ENCODE results near the gene JARID2. TPM values are rescaled to one million over a fixed set of nuclear protein-coding genes. Genes with fewer than 3 reads are reported as not detected.

The JARID2 gene
- total RNA-seq, 2 experiments from 2014 or later, result 27.5 to 27.6 TPM

DNA sequence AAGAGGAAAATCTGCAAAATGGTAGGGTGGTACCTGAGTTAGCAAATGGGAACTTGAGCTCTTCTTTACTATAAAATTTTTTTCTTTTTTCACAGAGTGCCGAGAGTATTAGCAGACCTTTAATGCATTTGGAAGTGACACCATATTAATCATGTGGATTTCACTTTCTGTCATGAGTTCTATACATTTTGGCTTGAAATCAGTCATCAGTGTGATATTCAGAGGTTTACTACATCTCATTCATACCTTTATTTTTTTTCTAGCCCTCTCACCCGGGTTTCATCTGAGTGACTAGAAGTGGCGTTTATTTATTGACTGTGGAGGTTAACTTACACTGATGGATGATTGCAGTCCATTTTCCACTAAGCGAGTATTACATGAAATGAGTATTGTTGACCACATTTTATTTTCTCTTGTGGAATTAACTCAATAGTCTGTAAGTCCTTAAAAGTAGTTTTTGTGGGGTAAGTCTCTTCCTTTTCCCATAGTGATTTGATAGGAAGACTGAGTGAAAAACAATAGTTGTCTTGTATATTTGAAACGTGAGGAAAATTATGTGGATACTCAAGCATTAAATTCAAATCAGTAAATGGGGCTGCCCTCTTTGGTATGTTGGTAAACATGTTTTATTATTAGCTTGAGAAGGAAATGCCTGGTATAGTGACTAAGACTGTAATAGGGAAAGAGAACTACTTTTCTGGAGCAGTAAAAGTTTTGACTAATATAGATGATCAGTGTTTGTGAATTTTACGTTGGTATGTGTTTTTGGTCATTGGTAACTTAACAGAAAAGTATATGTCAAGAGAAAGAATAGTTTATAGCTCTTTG lies 55.5 kb downstream of the JARID2 start:
- Mint-ChIP-seq H3K27me3 (no peaks in the 10 kb centered on the region), H3K36me3 (ENCODE audit: low read depth) (peaks cover 17% of the 10 kb centered on the region), H3K4me1 (peaks cover 81% of the 10 kb centered on the region), H3K9me3 (no peaks in the 10 kb centered on the region), H3K4me3 (no peak overlapping the region), H3K27ac (no peak overlapping the region)
- ChIA-PET POLR2A (no interaction called here), CTCF (interaction anchor here (1.0 to 1.5 kb wide), 2 partner anchors 23 to 44 kb away, joined by 3 read pairs; no protein-coding TSS in a partner anchor)
- DNase-seq, result no peak

DNA sequence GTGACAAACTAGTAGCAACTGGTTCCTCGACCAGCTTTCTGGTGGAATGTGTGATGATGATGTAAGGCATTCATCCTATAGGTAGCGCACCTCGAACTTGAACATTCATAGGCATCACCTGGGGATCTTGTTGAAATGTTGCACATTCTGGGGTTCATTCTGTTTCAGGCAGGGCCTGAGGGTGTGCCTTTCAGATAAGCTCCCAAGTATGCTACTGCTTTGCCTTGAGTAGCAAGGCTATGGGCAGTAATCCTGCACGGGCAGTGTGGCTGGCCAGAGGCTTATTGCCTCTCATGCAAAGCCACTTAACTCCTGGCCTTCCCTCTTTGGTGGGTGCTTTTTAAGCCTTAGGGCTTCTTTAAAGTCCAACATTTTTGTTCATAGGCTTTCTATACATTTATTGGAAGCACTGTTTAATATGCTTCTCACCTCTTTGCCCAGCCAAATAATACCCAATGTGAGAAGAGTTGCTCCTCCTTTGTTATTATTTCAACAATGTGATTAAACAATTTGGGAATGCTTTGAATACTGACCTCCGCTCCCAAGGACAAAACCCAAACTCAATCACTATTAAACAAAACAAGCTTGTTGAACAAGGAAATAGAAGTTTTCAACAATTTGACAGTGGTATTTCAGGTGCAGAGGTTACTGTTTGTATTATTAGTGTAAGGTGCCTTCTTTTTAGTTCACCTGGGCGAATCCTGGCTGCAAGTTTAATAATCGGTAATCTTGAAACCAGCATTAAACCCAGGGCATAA lies 57.5 kb downstream of the JARID2 start:
- Mint-ChIP-seq H3K27me3 (no peaks in the 10 kb centered on the region), H3K27ac (no peak overlapping the region), H3K4me3 (no peak overlapping the region), H3K36me3 (ENCODE audit: low read depth) (peaks cover 17% of the 10 kb centered on the region), H3K9me3 (no peaks in the 10 kb centered on the region), H3K4me1 (peaks cover 78% of the 10 kb centered on the region)
- POLR2A ChIA-PET, result no interaction called here
- DNase-seq, result no peak
- CTCF ChIA-PET, result interaction anchor here (1.4 kb wide), 2 partner anchors 9 to 13 kb away, joined by 4 to 5 read pairs; no protein-coding TSS in a partner anchor

DNA sequence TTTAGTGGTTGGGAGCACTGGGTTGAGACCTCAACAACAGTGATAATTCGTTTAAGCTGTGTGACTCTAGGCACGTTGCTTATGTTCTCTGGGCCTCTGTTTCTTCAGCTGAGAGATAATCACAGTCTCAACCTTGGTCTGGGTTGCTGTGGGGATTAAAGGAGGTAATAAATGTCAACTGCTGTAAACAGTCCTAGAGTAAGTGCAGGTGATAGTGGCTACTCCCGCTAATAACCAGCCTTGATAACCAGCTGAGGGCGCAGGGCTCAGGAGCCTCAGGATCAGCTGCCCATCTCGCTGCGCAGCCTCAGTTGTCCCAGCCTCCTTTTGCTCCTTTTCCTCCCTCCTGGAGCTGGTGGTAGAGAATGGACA lies 58.0 kb downstream of the JARID2 start:
- H3K27ac Mint-ChIP-seq, result no peak overlapping the region
- ChIA-PET CTCF (interaction anchor here (1.4 kb wide), 2 partner anchors 9 to 13 kb away, joined by 4 to 5 read pairs; no protein-coding TSS in a partner anchor), POLR2A (no interaction called here)
- no peak overlapping the region for H3K4me3 Mint-ChIP-seq
- H3K27me3 Mint-ChIP-seq, result no peaks in the 10 kb centered on the region
- H3K4me1 Mint-ChIP-seq, result peaks cover 79% of the 10 kb centered on the region
- peaks cover 18% of the 10 kb centered on the region for H3K36me3 Mint-ChIP-seq (ENCODE audit: low read depth)
- H3K9me3 Mint-ChIP-seq, result no peaks in the 10 kb centered on the region
- no peak for DNase-seq

DNA sequence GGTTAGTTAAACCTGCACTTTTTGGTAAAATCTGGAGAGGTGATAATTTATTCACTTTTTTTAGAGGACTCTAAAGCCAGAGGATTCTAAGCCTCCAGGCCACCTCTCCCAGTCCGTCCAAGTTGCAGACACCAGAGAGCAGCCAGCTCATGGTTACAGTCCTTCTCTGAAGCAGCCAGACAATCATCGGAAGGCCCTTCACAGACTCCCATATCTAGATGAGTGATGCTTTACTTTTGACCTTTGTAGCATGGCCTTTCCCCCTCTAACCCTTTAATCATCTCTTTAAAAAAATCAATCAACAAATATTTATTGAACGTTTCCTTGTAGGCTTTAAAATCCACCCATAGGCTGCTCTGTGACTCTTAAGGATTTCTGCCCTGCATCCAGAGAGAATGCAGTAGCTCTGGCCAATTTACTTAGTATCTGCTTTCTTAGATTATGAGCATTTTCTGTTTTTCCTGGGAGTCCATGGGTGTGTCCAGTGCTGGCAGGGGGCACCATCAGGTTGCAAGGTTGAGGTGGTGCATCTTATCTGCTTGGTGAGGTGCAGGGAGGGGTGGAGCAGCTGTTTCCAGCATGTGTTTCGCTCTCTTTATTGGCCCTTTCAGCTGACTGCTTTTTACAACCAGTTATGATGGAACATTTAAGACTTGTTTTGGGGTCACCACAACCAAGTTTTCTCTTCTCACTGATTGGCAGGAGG lies 58.6 kb downstream of the JARID2 start:
- H3K27ac Mint-ChIP-seq, result peak overlapping the region; percentile 77
- peaks cover 15% of the 10 kb centered on the region for H3K36me3 Mint-ChIP-seq (ENCODE audit: low read depth)
- H3K9me3 Mint-ChIP-seq, result no peaks in the 10 kb centered on the region
- peaks cover 77% of the 10 kb centered on the region for H3K4me1 Mint-ChIP-seq
- DNase-seq, result no peak
- H3K27me3 Mint-ChIP-seq, result no peaks in the 10 kb centered on the region
- no peak overlapping the region for H3K4me3 Mint-ChIP-seq
- CTCF ChIA-PET, result interaction anchor here (1.2 to 1.4 kb wide), 5 partner anchors 10 to 78 kb away, joined by 3 to 5 read pairs (median 4); no protein-coding TSS in a partner anchor
- POLR2A ChIA-PET, result interaction anchor here (0.6 kb wide), 1 partner anchor 100 kb away, joined by 3 read pairs; no protein-coding TSS in a partner anchor

DNA sequence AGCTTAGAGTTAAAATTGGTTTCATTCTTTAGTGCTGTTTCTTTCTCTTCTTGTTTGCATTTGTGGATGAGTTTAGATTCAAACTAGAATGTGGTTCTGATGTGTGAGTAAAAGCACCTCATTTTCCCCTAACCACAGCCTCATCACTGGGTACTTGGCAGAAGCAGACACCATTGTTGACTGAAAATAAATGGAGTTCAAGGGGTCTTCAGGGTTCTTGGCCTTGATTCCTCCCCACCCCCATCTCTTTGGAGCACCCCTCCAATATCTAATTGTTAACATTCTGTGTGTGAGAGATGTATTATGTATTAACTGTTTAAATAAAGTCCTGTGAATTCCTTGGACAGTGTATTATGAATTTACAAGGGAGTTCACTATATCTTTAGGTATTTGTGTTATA lies 59.6 kb downstream of the JARID2 start:
- Mint-ChIP-seq H3K4me3 (no peak overlapping the region), H3K27ac (peak overlapping the region; percentile 77), H3K36me3 (ENCODE audit: low read depth) (peaks cover 16% of the 10 kb centered on the region), H3K27me3 (no peaks in the 10 kb centered on the region), H3K4me1 (peaks cover 76% of the 10 kb centered on the region), H3K9me3 (no peaks in the 10 kb centered on the region)
- CTCF ChIA-PET, result interaction anchor here (1.2 to 1.3 kb wide), 3 partner anchors 24 to 79 kb away, joined by 3 to 4 read pairs (median 3); no protein-coding TSS in a partner anchor
- DNase-seq, result no peak
- POLR2A ChIA-PET, result interaction anchor here (0.6 kb wide), 1 partner anchor 99 kb away, joined by 3 read pairs; no protein-coding TSS in a partner anchor

DNA sequence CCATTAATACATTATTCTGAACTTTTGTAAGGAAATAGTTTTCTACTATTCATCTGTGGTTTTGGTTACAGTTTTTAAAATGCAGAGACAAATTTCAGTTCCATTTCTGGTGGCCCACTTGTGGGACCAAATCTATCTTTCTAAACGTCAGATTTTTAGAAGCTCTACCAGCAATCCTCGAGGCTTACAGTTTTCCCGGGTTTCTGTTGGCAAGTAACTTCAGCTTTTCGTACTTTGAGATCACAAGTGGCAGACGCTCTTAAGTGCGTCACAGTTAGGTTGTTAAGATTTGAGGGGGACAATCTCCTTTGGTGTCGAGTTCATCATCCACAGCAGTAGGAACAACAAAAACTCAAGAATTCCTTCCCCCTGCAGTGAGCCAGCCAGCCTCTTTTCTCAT lies 60.0 kb downstream of the JARID2 start:
- H3K36me3 Mint-ChIP-seq (ENCODE audit: low read depth), result peaks cover 16% of the 10 kb centered on the region
- H3K27me3 Mint-ChIP-seq, result no peaks in the 10 kb centered on the region
- H3K4me1 Mint-ChIP-seq, result peaks cover 76% of the 10 kb centered on the region
- peak overlapping the region; percentile 72 for H3K27ac Mint-ChIP-seq
- no peaks in the 10 kb centered on the region for H3K9me3 Mint-ChIP-seq
- ChIA-PET POLR2A (no interaction called here), CTCF (interaction anchor here (0.6 to 1.3 kb wide), 4 partner anchors 23 to 79 kb away, joined by 3 to 4 read pairs (median 4); no protein-coding TSS in a partner anchor)
- no peak for DNase-seq
- H3K4me3 Mint-ChIP-seq, result no peak overlapping the region

DNA sequence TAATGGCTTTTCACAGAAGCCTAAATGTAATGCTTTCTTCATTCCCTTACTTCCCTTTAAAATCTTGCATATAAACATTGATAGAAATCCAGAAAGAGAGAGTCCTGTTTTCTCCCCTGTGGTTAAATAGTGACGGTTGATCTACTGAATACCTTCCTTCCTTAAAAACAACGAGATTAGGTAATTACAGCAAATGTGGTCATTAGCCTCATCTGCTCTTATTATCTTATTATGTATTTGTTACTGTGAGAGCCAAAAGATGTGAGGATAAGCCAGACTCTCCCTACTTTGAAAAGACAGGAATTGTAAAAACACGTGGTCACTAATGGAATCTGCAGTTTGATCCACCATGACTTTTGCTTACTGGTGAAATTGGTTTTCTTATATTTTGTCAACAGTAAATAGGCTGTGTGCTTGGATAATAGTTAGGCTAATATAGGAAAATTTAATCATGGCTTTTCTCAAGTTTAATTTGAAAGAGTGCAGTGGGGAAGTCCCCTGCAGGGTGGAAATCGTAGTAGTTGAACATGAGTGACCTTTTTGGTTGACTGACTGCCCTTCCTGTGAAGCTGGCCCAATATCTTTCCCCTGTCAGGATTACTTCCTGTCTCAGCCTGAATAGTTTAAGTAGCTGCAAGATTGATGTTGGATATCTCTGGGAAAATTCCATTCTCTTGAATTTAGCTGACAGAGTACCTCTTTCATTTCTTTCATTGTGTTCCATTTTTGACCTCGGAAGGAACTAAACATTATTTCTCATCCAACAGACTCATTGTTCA lies 62.8 kb downstream of the JARID2 start:
- Mint-ChIP-seq H3K36me3 (ENCODE audit: low read depth) (peaks cover 11% of the 10 kb centered on the region), H3K4me1 (peaks cover 77% of the 10 kb centered on the region), H3K27me3 (no peaks in the 10 kb centered on the region), H3K9me3 (no peaks in the 10 kb centered on the region), H3K4me3 (no peak overlapping the region), H3K27ac (no peak overlapping the region)
- ChIA-PET POLR2A (no interaction called here), CTCF (no interaction called here)
- DNase-seq, result no peak

DNA sequence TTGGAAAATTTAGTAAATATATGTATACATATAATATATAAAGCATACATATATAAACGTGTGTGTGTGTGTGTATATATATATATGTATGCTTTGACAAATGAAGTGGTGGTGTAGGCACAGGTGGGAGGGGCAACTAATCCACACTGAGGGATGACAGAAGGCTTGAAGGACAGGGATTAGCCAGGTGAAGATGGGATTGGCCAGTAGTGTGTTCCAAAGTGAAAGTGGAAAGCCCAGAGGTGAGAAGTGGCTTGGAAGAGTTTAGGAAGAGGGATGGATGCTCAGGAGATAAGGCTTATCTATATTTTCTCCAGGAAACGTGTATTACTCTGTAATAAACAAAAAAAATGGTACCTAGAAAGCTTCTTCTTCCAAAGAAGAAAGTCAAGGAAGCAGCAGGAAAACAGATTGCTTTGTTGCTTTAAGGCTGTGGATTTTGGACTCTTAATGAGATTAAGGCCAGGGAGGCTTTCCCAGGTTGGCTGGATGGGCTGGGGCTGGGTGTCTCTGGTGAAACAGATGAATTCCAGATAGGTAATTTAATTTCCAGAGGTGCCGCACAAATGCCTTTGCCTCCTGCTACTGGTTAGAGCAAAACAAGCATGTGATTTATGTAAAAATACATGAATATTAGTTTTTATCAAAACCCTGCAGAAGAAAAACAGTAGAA lies 63.9 kb downstream of the JARID2 start:
- no peak for DNase-seq
- H3K36me3 Mint-ChIP-seq (ENCODE audit: low read depth), result peaks cover 11% of the 10 kb centered on the region
- ChIA-PET CTCF (no interaction called here), POLR2A (no interaction called here)
- no peak overlapping the region for H3K4me3 Mint-ChIP-seq
- no peaks in the 10 kb centered on the region for H3K9me3 Mint-ChIP-seq
- no peak overlapping the region for H3K27ac Mint-ChIP-seq
- peaks cover 76% of the 10 kb centered on the region for H3K4me1 Mint-ChIP-seq
- no peaks in the 10 kb centered on the region for H3K27me3 Mint-ChIP-seq

DNA sequence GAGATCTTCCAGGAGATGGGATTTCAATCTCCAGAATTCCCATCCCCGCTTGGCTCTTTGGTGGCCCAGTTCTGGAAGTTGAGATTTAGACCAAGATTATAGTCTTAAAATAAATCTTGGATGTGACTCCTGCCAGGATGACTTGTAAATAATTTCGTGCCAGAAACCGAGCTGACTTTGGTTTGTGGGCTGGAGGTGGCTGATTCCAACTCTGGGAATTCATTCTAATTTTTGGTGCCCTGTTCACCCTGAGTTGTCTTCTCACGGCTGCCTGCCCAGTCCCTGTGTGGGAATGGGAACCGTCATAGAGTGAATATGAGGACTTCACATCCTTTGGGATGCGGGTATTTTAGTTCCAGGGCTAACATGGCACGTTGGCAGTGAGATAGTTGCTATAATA lies 64.8 kb downstream of the JARID2 start:
- Mint-ChIP-seq H3K9me3 (no peaks in the 10 kb centered on the region), H3K4me1 (peaks cover 74% of the 10 kb centered on the region), H3K36me3 (ENCODE audit: low read depth) (peaks cover 9% of the 10 kb centered on the region), H3K27me3 (no peaks in the 10 kb centered on the region), H3K4me3 (no peak overlapping the region), H3K27ac (no peak overlapping the region)
- no peak for DNase-seq
- CTCF ChIA-PET, result interaction anchor here (0.6 kb wide), 1 partner anchor 128 kb away, joined by 3 read pairs; no protein-coding TSS in a partner anchor
- POLR2A ChIA-PET, result no interaction called here

DNA sequence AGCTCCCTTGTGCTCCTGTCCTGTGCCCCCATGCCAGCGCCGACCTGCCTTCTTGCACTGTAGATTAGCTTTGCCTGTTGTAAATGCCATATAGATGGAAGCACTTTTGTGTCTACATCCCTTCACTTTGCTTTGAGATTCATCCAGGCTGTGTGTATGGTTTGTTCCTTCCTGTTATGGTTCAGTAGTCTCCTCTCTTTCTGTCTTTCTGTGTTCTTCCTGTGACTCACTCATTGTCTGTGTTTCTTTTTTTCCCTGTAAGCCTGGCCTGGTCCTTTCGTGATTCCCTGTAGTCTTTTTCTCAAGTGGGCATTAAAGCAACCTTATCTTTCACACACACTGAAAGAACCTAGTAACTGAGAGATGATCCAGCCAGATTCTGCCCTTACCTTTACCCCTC lies 66.6 kb downstream of the JARID2 start:
- peaks cover 83% of the 10 kb centered on the region for H3K4me1 Mint-ChIP-seq
- H3K27ac Mint-ChIP-seq, result peak overlapping the region; percentile 54
- POLR2A ChIA-PET, result no interaction called here
- CTCF ChIA-PET, result interaction anchor here (0.9 kb wide), 1 partner anchor 10 kb away, joined by 3 read pairs; no protein-coding TSS in a partner anchor
- H3K9me3 Mint-ChIP-seq, result no peaks in the 10 kb centered on the region
- DNase-seq, result no peak
- peaks cover 5% of the 10 kb centered on the region for H3K36me3 Mint-ChIP-seq (ENCODE audit: low read depth)
- H3K27me3 Mint-ChIP-seq, result no peaks in the 10 kb centered on the region
- H3K4me3 Mint-ChIP-seq, result no peak overlapping the region

DNA sequence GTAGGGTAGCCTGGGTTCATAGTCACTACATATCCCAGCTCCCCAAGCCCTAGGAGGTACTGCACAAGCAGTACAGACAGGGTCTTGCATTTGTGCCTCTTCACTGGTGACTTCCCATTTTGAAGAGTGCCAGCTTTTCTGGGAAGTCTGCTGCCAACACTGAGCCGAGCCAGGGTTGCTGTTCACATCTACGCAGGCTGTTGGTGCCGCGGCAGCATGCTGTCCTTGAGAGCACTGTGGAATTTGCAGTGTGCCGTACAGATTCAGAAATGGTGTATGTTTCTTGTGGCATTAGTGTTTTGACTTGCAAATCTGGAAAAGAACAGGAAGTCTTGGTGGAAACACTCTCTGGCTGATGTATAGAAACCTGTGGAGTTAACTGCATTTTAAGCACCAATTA lies 67.5 kb downstream of the JARID2 start:
- H3K27me3 Mint-ChIP-seq, result no peaks in the 10 kb centered on the region
- ChIA-PET CTCF (interaction anchor here (0.8 kb wide), 1 partner anchor 20 kb away, joined by 3 read pairs; no protein-coding TSS in a partner anchor), POLR2A (no interaction called here)
- no peak for DNase-seq
- H3K4me3 Mint-ChIP-seq, result no peak overlapping the region
- no peaks in the 10 kb centered on the region for H3K9me3 Mint-ChIP-seq
- H3K27ac Mint-ChIP-seq, result peak overlapping the region; percentile 6
- H3K36me3 Mint-ChIP-seq (ENCODE audit: low read depth), result peaks cover 3% of the 10 kb centered on the region
- peaks cover 83% of the 10 kb centered on the region for H3K4me1 Mint-ChIP-seq

All from activated CD4-positive, alpha-beta T cell treated with anti-CD3 and anti-CD28 coated beads, Interleukin-2, amount 10 ng/mL, durations not matched to agents 7 days and 5 days (primary cell).